ENCODE results near the gene NAT8L.

Gene NAT8L

GRCh38 chr4:2064276-2064991 lies 5.3 kb downstream of the NAT8L start:
- no peak for DNase-seq (ENCODE audit: low spot score)

GRCh38 chr4:2065106-2065930 lies 6.2 kb downstream of the NAT8L start:
- no peak for DNase-seq (ENCODE audit: low spot score)

- DNase-seq (ENCODE audit: low spot score): no peak
These were observed 7.0 kb downstream of the NAT8L start for GRCh38 chr4:2066011-2066551.

GRCh38 chr4:2066571-2067445 lies 7.7 kb downstream of the NAT8L start:
- no peak for DNase-seq (ENCODE audit: low spot score)

GRCh38 chr4:2067446-2068197 lies 8.5 kb downstream of the NAT8L start:
- DNase-seq (ENCODE audit: low spot score): no peak

GRCh38 chr4:2068198-2068470 lies 9.0 kb downstream of the NAT8L start:
- DNase-seq (ENCODE audit: low spot score): no peak

- no peak for DNase-seq (ENCODE audit: low spot score)
These were observed 9.4 kb downstream of the NAT8L start for GRCh38 chr4:2068566-2068965.

GRCh38 chr4:2069161-2069971 lies 10.2 kb downstream of the NAT8L start:
- no peak for DNase-seq (ENCODE audit: low spot score)

- DNase-seq (ENCODE audit: low spot score): no peak
These were observed 10.9 kb downstream of the NAT8L start for GRCh38 chr4:2069986-2070385.

GRCh38 chr4:2070421-2071251 lies 11.5 kb downstream of the NAT8L start:
- DNase-seq (ENCODE audit: low spot score): no peak

- DNase-seq (ENCODE audit: low spot score): no peak
These were observed 12.3 kb downstream of the NAT8L start for GRCh38 chr4:2071252-2071911.

- DNase-seq (ENCODE audit: low spot score): no peak
These were observed 13.1 kb downstream of the NAT8L start for GRCh38 chr4:2071912-2072867.

- no peak for DNase-seq (ENCODE audit: low spot score)
These were observed 14.1 kb downstream of the NAT8L start for GRCh38 chr4:2072971-2073807.

GRCh38 chr4:2073808-2074481 lies 14.8 kb downstream of the NAT8L start:
- DNase-seq (ENCODE audit: low spot score): no peak

GRCh38 chr4:2074588-2074987 lies 15.5 kb downstream of the NAT8L start:
- no peak for DNase-seq (ENCODE audit: low spot score)

GRCh38 chr4:2075171-2075986 lies 16.3 kb downstream of the NAT8L start:
- DNase-seq (ENCODE audit: low spot score): no peak

All from CD4-positive, alpha-beta T cell treated with Interleukin-6 at 100 ng/mL for 8 hours (primary cell).